Superior temporal gyrus (tissue), 1 donor: ENCODE results near the gene MX2.
"Not testable (repeated sequence)": the region's sequence is repeated elsewhere in the genome, so short reads cannot be mapped to it uniquely, and the experiment has no call there.

Experiments used
- DNase-seq: peaks from one replicate; pipeline ENCODE4 v3.0.0-alpha.2; 2016; ENCODE audit errors: extremely low spot score

Gene MX2

DNA sequence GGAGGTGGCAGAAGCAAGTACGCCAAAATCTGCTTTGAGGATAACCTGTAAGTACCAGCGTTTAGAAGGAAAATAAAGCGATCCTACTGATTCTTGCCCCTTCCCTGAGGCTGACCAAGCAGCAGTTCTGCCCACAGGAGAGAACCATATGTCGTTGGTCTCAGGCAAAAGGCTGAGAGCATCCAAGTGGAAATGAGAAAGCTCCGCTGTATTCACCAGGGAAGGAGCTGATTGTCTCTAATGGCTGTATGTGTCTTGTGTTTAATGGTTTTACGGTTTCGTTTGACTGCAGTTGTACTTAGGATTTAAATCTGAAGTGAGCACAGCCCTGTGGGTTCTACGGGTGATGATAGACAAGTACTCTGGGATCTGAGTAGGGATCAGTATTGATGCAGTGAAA is 23.4 kb upstream of the MX2 start:
- DNase-seq = no peak

DNA sequence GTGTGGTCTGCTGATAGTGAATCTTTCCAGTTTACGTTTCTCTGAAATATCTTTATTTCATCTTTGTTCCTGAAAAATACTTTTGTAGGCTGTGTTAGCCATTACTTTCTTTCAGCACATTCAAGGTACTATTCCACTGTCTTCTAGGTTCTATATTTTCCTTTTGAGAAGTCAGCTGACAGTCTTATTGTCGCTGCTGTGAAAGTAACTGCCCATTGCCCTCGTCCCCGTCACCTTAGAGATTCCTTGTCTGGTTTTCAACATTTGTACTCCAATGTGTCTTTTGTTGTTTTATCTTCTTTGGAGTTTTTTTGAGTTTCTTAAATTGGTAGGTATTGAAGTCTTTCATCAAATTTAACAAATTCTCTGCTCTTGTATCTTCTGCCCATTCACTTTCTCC is 19.8 kb upstream of the MX2 start:
- no peak for DNase-seq

DNA sequence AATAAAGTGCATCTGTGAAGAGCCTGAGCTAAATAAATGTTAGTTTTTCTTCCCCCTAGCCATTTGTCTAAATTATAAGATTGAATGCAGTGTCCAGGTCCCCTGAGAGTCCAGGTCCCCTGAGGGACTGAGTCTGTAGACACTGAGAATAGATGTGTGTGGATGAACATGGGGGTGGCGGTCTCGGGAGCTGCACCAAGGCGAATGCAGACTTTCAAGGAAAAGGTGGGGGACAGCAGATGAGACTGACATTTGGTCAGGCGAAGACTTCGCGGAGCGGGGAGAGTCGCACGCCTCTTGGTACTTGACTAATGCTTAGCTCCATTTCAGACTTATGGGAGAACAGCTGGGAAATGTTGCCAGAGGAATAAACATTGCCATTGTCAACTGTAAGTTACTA is 17.7 kb upstream of the MX2 start:
- no peak for DNase-seq

GRCh38 chr21:41345356-41345755 is 16.5 kb upstream of the MX2 start:
- DNase-seq = no peak

- DNase-seq = no peak
These were observed 15.7 kb upstream of the MX2 start for GRCh38 chr21:41345934-41346685.

DNA sequence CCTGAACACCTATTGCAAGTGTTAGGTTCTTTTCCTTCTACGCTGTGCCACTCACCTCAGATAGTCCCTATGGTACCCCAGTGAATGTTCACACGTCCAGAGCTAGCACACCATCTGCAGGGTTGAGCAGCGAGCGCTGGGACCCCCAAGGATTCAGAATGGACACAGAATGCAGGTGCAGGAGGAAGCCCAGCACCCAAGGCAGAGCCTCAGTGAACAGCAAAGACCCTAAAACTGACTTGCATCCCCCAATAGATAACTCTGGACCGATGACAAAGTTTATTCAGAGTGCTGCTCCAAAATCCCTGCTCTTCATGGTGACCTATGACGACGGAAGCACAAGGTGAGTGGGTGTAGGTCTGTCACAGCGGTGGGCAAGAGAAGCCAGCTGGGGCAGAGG is 15.1 kb upstream of the MX2 start:
- no peak for DNase-seq

GRCh38 chr21:41348434-41348833 is 13.4 kb upstream of the MX2 start:
- DNase-seq = no peak

GRCh38 chr21:41349126-41349525 is 12.7 kb upstream of the MX2 start:
- DNase-seq = no peak

GRCh38 chr21:41349619-41350390 is 12.0 kb upstream of the MX2 start:
- DNase-seq = no peak

DNA sequence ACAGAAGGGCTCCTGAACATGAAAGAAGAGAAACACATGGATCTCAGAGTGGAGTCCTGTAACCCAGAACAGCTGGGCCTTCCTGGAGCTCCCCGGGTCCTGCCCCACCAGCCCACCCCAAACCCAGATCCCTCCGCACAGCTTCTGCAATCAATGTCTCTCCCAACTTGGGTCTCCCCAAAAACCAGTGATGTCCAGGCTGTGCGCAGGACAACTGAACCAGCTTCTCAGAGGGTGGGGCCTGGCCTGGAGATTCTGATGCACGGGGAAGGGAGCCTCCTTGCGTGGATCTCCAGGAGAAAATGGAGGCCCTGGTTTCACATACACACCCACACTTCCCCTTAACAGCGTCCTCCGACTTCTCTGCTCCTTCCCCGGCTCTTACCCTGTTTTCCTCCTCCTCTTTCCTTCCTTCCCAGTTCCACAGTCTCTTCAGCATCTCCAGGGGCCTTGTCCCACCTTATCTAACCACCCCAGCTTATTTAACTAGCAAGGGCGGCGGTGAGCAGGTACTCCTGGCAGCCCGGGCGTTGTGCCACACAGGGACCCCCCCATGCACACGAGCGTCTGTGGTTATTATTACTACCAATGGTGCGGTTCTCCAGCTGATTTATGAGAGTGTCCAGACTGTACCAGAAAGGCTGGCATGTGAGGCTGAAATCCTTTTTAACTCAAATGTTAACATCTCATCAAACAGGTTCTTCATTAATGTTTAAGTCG is 11.2 kb upstream of the MX2 start:
- no peak for DNase-seq

DNA sequence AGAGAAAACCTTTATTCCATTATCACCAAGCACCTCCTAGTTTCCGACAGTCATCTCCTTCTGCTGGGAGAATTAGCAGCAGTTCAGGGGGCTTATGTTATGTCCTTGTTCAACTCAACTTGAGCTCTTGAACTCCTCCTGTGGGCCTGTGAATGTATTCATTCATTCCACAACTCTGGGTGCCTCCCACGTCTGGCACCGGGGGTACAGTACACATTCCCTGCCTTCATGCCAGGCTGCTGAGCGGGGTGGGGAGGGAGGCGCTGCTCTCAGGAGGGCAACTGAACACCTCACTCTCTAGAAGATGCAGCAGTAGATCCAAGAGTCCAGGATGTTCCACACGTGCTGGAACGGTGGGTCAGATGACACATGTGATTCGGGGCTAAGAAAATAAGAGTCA is 4.3 kb upstream of the MX2 start:
- DNase-seq = no peak

DNA sequence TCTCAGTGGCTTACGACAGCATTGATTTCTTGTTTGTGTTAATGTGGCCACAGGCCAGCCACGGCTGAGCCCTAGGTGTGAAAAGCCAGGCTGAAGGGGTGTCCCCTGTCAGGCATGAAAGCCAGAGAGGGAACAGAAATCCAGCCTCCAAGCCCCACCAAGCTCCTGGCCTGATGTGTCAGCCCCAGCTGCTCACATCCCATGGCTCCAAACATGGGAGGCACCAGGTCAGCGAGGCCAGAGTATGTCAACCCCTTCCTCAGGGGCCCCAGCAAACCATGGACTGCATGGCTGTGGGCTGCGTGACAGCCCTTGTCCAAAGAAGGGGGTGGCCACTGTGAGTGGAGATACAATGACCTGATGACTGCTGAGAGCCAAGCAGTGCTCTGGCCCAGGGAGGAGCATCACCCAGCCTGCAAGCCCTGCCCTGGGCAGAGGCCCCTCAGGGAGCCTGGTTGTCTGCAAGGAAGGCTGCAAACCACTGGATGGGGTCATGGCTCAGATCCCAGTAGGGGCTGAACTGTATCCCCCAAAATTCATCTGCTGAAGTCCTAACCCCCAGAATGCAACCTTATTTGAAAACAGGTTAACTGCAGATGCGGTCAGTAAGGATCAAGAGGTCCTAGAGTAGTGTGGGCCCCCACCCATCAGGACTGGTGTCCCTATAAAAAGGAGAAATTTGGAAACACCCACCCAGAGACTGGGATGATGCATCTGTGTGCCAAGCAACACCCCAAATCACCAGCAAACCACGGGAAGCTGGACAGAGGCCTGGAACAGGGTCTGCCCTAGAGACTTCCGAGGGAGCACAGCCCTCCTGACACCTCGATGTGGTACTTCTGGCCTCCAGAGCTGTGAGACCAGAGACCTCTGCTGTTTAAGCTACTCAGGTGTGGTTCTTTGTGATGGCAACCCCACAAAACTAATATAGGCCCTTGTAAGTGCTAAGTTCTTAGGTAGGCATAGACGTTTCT is 3.3 kb upstream of the MX2 start:
- DNase-seq = no peak

- no peak for DNase-seq
These were observed 2.5 kb upstream of the MX2 start for GRCh38 chr21:41359286-41359685.

GRCh38 chr21:41359754-41360071 is 2.1 kb upstream of the MX2 start:
- DNase-seq = not testable (repeated sequence)

- no peak for DNase-seq
These were observed 1.6 kb upstream of the MX2 start for GRCh38 chr21:41360072-41360821.

DNA sequence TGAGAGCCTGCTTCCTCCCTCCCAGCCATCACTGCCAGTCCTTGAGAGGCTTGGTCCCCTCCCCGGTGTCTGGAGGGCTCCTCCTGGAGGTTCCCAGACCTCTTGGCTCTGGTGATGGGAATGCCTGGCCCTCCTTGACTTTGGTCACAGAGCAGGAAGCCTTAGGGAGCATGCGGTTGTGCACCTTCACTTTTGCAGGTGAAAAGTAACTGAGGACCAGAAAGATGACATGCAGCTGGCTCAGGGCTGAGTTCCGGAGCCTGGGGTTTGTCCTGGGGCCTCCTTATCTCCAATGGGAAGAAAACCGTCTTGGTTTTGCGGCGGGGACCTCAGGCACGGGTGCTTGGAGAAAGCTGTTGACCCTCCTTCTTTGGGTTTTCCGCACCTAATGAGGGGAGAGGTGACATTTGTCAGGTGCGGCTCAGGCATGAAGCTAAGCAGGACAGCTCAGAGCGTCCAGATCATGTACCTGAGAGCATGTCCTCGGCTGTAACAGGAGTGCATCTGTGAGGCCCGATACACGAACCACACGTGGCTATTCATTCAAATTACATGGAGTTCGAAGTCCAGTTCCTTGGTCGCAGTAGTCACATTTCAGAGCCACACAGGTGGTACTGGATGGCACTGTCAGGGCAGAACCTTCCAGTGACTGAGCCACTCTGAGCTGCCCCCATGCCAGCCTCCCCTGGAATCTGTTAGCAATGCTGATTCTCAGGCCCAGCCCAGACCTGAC is 608 bp upstream of the MX2 start:
- DNase-seq = no peak

GRCh38 chr21:41362605-41363369 is 960 bp downstream of the MX2 start:
- no peak for DNase-seq

DNA sequence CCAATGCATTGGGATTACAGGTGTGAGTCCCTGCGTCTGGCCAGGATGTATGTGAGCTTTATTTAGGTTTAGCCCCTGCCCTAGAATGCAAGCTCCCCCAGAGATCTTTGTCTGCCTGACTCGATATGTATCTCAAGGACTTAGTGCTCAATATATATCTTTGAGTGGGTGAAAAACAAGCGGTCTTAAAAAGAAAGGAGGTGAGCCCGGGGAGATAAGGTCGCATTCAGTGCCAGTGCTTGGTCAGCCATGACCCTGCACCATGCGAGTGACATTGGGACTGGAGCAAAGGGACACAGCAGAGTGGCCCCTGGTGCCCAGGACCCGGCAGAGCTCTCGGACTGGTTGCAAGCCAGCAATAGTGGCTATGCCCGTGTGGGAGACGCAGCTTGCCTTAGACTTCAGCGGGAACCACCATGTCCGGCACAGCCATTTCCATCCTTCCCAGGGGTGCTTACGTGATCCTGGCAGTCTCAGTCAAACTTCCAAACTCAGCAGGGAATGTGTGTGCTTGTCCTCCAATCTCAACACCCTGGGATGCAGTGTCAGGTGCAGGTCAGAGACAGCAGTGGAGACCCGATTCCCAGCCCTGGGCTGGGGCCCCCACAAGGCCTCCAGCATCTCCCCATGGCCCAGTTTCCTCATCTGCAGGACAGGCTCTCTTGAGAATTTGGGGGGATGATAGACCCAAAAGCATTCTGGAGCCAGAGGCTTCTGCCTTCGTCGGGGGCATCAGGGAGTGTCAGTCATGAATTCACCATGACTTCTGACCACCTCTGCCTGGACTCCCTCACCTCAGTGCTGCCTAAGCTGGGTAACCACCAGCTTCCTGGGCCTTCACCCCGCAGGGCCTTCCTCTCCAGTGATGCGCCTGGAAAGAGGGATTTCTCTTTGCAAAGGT is 1.8 kb downstream of the MX2 start:
- DNase-seq = no peak
